Keratinocyte (primary cell): ENCODE results near the gene F11R. TPM values are rescaled to one million over a fixed set of nuclear protein-coding genes. Genes with fewer than 3 reads are reported as not detected.

Experiments
- DNase-seq: peaks from one replicate; pipeline ENCODE4 v3.0.0-alpha.2; 2011; ENCODE audit warnings: low read depth, missing footprints, low spot score
- FAIRE-seq: peaks from 2 replicates; lab custom pipeline; 2011; peaks lifted over from hg19 to GRCh38; lab: Jason Lieb, UNC
- H2AFZ ChIP-seq: 2 replicates; pipeline ENCODE4 v1.6.0; 2012; ENCODE audit warnings: low read length, control low read depth, inconsistent platforms; ENCODE audit not compliant: control insufficient read depth
- H3K27ac ChIP-seq: 2 replicates; pipeline ENCODE4 v1.5.1; 2011; ENCODE audit warnings: low read length; ENCODE audit not compliant: control insufficient read depth, insufficient read depth
- H3K27me3 ChIP-seq: 3 replicates; pipeline ENCODE4 v1.6.0; 2011; ENCODE audit warnings: low read length; ENCODE audit not compliant: control insufficient read depth, insufficient read depth; ENCODE audit errors: extremely low read depth
- H3K36me3 ChIP-seq, 2 experiments: 2 replicates in 1 of 2; 3 replicates in 1 of 2; pipeline ENCODE4 v1.5.1; 2011; ENCODE audit warnings: low read length in 2 of 2, mild to moderate bottlenecking in 1 of 2; ENCODE audit not compliant: control insufficient read depth in 2 of 2, insufficient read depth in 2 of 2; ENCODE audit errors: extremely low read depth in 1 of 2
- H3K4me1 ChIP-seq: 3 replicates; pipeline ENCODE4 v1.5.1; 2011; ENCODE audit warnings: low read length; ENCODE audit not compliant: control insufficient read depth, insufficient read depth; ENCODE audit errors: extremely low read depth
- H3K4me2 ChIP-seq: 3 replicates; pipeline ENCODE4 v1.6.0; 2011; ENCODE audit warnings: low read depth, low read length; ENCODE audit not compliant: control insufficient read depth, insufficient read depth; ENCODE audit errors: extremely low read depth
- H3K4me3 ChIP-seq, 3 experiments: fragments of 200-600 bp in 1 of 3; sonication (generic) in 1 of 3; 2 replicates in 2 of 3; 3 replicates in 1 of 3; pipeline ENCODE4 v1.5.1; 2011 to 2016; ENCODE audit warnings: low read length in 3 of 3, mild to moderate bottlenecking in 3 of 3, control low read depth in 2 of 3, inconsistent platforms in 1 of 3, low read depth in 1 of 3, mixed read lengths in 1 of 3, mixed run types in 1 of 3, moderate library complexity in 1 of 3; ENCODE audit not compliant: control insufficient read depth in 2 of 3, insufficient read depth in 2 of 3; ENCODE audit errors: extremely low read depth in 1 of 3
- H3K79me2 ChIP-seq: 2 replicates; pipeline ENCODE4 v1.6.0; 2012; ENCODE audit warnings: low read length; ENCODE audit not compliant: control insufficient read depth, insufficient read depth
- H3K9ac ChIP-seq: 3 replicates; pipeline ENCODE4 v1.6.0; 2011; ENCODE audit warnings: low read length; ENCODE audit not compliant: control insufficient read depth, insufficient read depth; ENCODE audit errors: extremely low read depth
- H3K9me1 ChIP-seq: 3 replicates; pipeline ENCODE4 v1.6.0; 2011; ENCODE audit warnings: low read length; ENCODE audit not compliant: control insufficient read depth, insufficient read depth; ENCODE audit errors: extremely low read depth
- H3K9me3 ChIP-seq: 2 replicates; pipeline ENCODE4 v1.5.1; 2012; ENCODE audit warnings: low read depth, low read length; ENCODE audit not compliant: control insufficient read depth
- H4K20me1 ChIP-seq: 3 replicates; pipeline ENCODE4 v1.6.0; 2011; ENCODE audit warnings: low read length; ENCODE audit not compliant: control insufficient read depth, insufficient read depth; ENCODE audit errors: extremely low read depth
- CTCF ChIP-seq, 3 experiments: IDR thresholded peaks in 1 of 3; conservative IDR thresholded peaks in 1 of 3; optimal IDR thresholded peaks in 1 of 3; 2 replicates in 2 of 3; 3 replicates in 1 of 3; pipeline versions ENCODE3 to v1.5.1; 2011; ENCODE audit warnings: low read length in 3 of 3, mild to moderate bottlenecking in 3 of 3, moderate library complexity in 2 of 3, control low read depth in 1 of 3, inconsistent platforms in 1 of 3; ENCODE audit not compliant: insufficient read depth in 2 of 3; ENCODE audit errors: extremely low read depth in 1 of 3
- EZH2 ChIP-seq: IDR thresholded peaks from one replicate; pipeline ENCODE4 v1.6.1; 2012; ENCODE audit warnings: inconsistent platforms, mild to moderate bottlenecking, low read length, moderate library complexity
- dilution Hi-C: fragments of 300-500 bp; cut with MboI; formaldehyde crosslinking; loops from one replicate; pipeline ENCODE4 v1.7.0; 2020; ENCODE audit warnings: low sequenced_read_pairs; ENCODE audit not compliant: extremely low pct_ligation_motif_present
- polyA plus RNA-seq, 5 experiments: library from polyadenylated mRNA; depleted of rRNA in 3 of 5; stranded (reverse) in 3 of 5; stranded (forward) in 1 of 5; unstranded in 1 of 5; fragments of >200 nt; gene quantifications; 1 replicate in 1 of 5; 2 replicates in 3 of 5; 3 replicates in 1 of 5; pipeline versions ENCODE4 v1.2.1 to v1.2.3, GENCODE V29; 2011 to 2012; ENCODE audit warnings: missing spikeins in 2 of 5, low read depth in 1 of 5, low replicate concordance in 1 of 5

F11R gene
- polyA plus RNA-seq, 1 donor (not counting 4 experiments of a cell fraction or from before 2014, with no cell fraction given), result 224 TPM

GRCh38 chr1:160971618-160972056 is 49.3 kb downstream of the F11R start:
- Histone ChIP-seq H3K79me2 (no peaks in the 10 kb centered on the region), H3K4me1 (peaks cover 5% of the 10 kb centered on the region), H4K20me1 (no peaks in the 10 kb centered on the region), H3K9me3 (no peaks in the 10 kb centered on the region), H3K9me1 (no peaks in the 10 kb centered on the region), H3K36me3 (no peaks in the 10 kb centered on the region), H3K9ac (no peak overlapping the region), H3K27ac (no peak overlapping the region), H3K4me2 (peak overlapping the region; percentile 5), H3K4me3 (no peak overlapping the region), H3K27me3 (no peaks in the 10 kb centered on the region), H2AFZ (no peak overlapping the region)
- dilution Hi-C loops, result no loop called here
- no peak for DNase-seq
- TF ChIP-seq EZH2 (no peak), CTCF (optimal IDR thresholded peaks at IDR 0.05 in 1 of 3, IDR thresholded peaks at IDR 0.05 in 1 of 3, conservative IDR thresholded peaks at IDR 0.05 in 1 of 3; ENCODE audit: extremely low read depth in 1 of 3, insufficient read depth in 2 of 3, low read length in 3 of 3) (no peak)
- FAIRE-seq, result peak; percentile 26

- no peaks in the 10 kb centered on the region for H3K4me1 ChIP-seq
- H3K9me1 ChIP-seq, result no peaks in the 10 kb centered on the region
- dilution Hi-C loops, result no loop called here
- DNase-seq, result no peak
- TF ChIP-seq CTCF (optimal IDR thresholded peaks at IDR 0.05 in 1 of 3, IDR thresholded peaks at IDR 0.05 in 1 of 3, conservative IDR thresholded peaks at IDR 0.05 in 1 of 3; ENCODE audit: extremely low read depth in 1 of 3, insufficient read depth in 2 of 3, low read length in 3 of 3) (no peak), EZH2 (no peak)
- H3K4me3 ChIP-seq, result no peak overlapping the region
- no peaks in the 10 kb centered on the region for H3K36me3 ChIP-seq
- no peak overlapping the region for H3K9ac ChIP-seq
- H3K9me3 ChIP-seq, result no peaks in the 10 kb centered on the region
- H4K20me1 ChIP-seq, result no peaks in the 10 kb centered on the region
- H2AFZ ChIP-seq, result no peak overlapping the region
- H3K4me2 ChIP-seq, result no peak overlapping the region
- no peak overlapping the region for H3K27ac ChIP-seq
- no peak for FAIRE-seq
- H3K27me3 ChIP-seq, result no peaks in the 10 kb centered on the region
- H3K79me2 ChIP-seq, result no peaks in the 10 kb centered on the region
Measured at GRCh38 chr1:160963521-160963920, 57.4 kb downstream of the F11R start.
